Measurements from ENCODE around the gene NENF.

GRCh38 chr1:212491454-212491853 is 58.7 kb downstream of the NENF start:
- TF ChIP-seq POLR2AphosphoS5 (IDR thresholded peaks at IDR 0.05; ENCODE audit: low read length) (no peak), EGR1 (IDR thresholded peaks at IDR 0.05; ENCODE audit: borderline replicate concordance in 1 of 2, low read depth in 2 of 2, low read length in 2 of 2) (no peak), ZNF24 (IDR thresholded peaks at IDR 0.05) (no peak), FOXK2 (IDR thresholded peaks at IDR 0.05) (no peak), TAF1 (IDR thresholded peaks at IDR 0.05; ENCODE audit: borderline replicate concordance, low read depth, low read length) (no peak), CTCF (IDR thresholded peaks at IDR 0.05 in 2 of 3, conservative IDR thresholded peaks at IDR 0.05 in 1 of 3; ENCODE audit: control insufficient read depth in 2 of 3, extremely low read depth in 1 of 3, insufficient read depth in 1 of 3, low read depth in 3 of 3, low read length in 3 of 3) (no peak), ZSCAN29 (IDR thresholded peaks at IDR 0.05) (no peak), SREBF1 (IDR thresholded peaks at IDR 0.05; ENCODE audit: low read length) (no peak), HCFC1 (IDR thresholded peaks at IDR 0.05; ENCODE audit: low read length) (no peak)

Data from GM12878 (cell line).